MCF 10A (cell line): ENCODE results near the gene SDHAF1. TPM values are rescaled to one million over a fixed set of nuclear protein-coding genes. Genes with fewer than 3 reads are reported as not detected.

Experiments used
- BruUV-seq: library from RNA; stranded (reverse); fragments of 400-500 nt; replicated peaks from 2 replicates; lab custom pipeline; 2021; lab: Mats Ljungman, UMichigan
- CTCF ChIA-PET: fragments of 300-600 bp; sonication (Branson Sonifier 250); formaldehyde crosslinking; extraction: SDS; loops from one replicate; lab custom pipeline; 2021; ENCODE audit warnings: antibody characterized with exemption, inconsistent platforms; lab: Yijun Ruan, JAX
- POLR2A ChIA-PET: fragments of 300-600, 350-650 bp; sonication (Branson Sonifier 250); formaldehyde crosslinking; extraction: SDS; loops from one replicate; lab custom pipeline; 2020; ENCODE audit warnings: antibody characterized with exemption, inconsistent platforms; lab: Yijun Ruan, JAX
- DNase-seq: peaks from one replicate; pipeline ENCODE4 v3.0.0-alpha.2; 2018; ENCODE audit not compliant: unreplicated experiment
- H3K27ac Mint-ChIP-seq: one replicate; pipeline ENCODE4 v1.8.0; 2022; ENCODE audit warnings: mild to moderate bottlenecking, low read depth, mixed read lengths; ENCODE audit not compliant: unreplicated experiment
- H3K27me3 Mint-ChIP-seq: one replicate; pipeline ENCODE4 v1.8.0; 2022; ENCODE audit warnings: mixed read lengths; ENCODE audit not compliant: insufficient read depth, unreplicated experiment
- H3K36me3 Mint-ChIP-seq: one replicate; pipeline ENCODE4 v1.8.0; 2022; ENCODE audit warnings: mild to moderate bottlenecking, moderate library complexity, mixed read lengths; ENCODE audit not compliant: insufficient read depth, unreplicated experiment
- H3K4me1 Mint-ChIP-seq: one replicate; pipeline ENCODE4 v1.8.0; 2022; ENCODE audit warnings: mixed read lengths; ENCODE audit not compliant: insufficient read depth, unreplicated experiment
- H3K4me3 Mint-ChIP-seq: one replicate; pipeline ENCODE4 v1.8.0; 2022; ENCODE audit warnings: mild to moderate bottlenecking, moderate library complexity, mixed read lengths; ENCODE audit not compliant: unreplicated experiment
- H3K9me3 Mint-ChIP-seq: one replicate; pipeline ENCODE4 v1.8.0; 2022; ENCODE audit warnings: mixed read lengths; ENCODE audit not compliant: unreplicated experiment
- CTCF ChIP-seq: fragments of 200-600 bp; IDR thresholded peaks from one replicate; pipeline ENCODE4 v1.8.0; 2022; ENCODE audit warnings: antibody characterized with exemption, mild to moderate bottlenecking; ENCODE audit not compliant: unreplicated experiment
- intact Hi-C: fragments of 100-400 bp; cut with micrococcal nuclease; formaldehyde crosslinking; loops from 2 replicates; pipeline ENCODE4 v1.14.1; 2022
- total RNA-seq: library from RNA; stranded (reverse); gene quantifications from 2 replicates; pipeline ENCODE4 v1.2.3, GENCODE V29; 2022

SDHAF1 gene
- total RNA-seq, 1 experiment from 2014 or later = 14.4 TPM

- no peak overlapping the region for H3K27ac Mint-ChIP-seq
- peaks cover 1% of the 10 kb centered on the region for H3K36me3 Mint-ChIP-seq
- intact Hi-C loops = no loop called here
- TF ChIP-seq CTCF = no peak
- H3K4me3 Mint-ChIP-seq = no peak overlapping the region
- H3K9me3 Mint-ChIP-seq = no peaks in the 10 kb centered on the region
- ChIA-PET POLR2A (no interaction called here), CTCF (no interaction called here)
- H3K4me1 Mint-ChIP-seq = peaks cover 10% of the 10 kb centered on the region
- no TSS peak for BruUV-seq
- DNase-seq = no peak
- H3K27me3 Mint-ChIP-seq = no peaks in the 10 kb centered on the region
These were observed 12.0 kb downstream of the SDHAF1 start for GRCh38 chr19:36006955-36007354.

GRCh38 chr19:36008336-36008978 lies 13.5 kb downstream of the SDHAF1 start, which contains the start of gene SYNE4:
Gene SYNE4 (minus strand): TSS chr19:36008813. CDS start chr19:36008681, 132 bp downstream.
- ChIA-PET CTCF (interaction anchor here (0.5 kb wide), 1 partner anchor 45 kb away, joined by 4 read pairs; no protein-coding TSS in a partner anchor), POLR2A (interaction anchor here (0.9 to 1.9 kb wide), 4 partner anchors 12 to 106 kb away, joined by 3 to 10 read pairs (median 5); partner anchors contain the start of genes THAP8 and WDR62)
- peak; percentile 47 for DNase-seq
- no peak for TF ChIP-seq CTCF
- H3K36me3 Mint-ChIP-seq = no peaks in the 10 kb centered on the region
- no peaks in the 10 kb centered on the region for H3K27me3 Mint-ChIP-seq
- intact Hi-C loops = no loop called here
- no TSS peak for BruUV-seq
- peaks cover 13% of the 10 kb centered on the region for H3K4me1 Mint-ChIP-seq
- no peaks in the 10 kb centered on the region for H3K9me3 Mint-ChIP-seq
- H3K27ac Mint-ChIP-seq = peak within 1 kb of the TSS; percentile 49
- peak within 1 kb of the TSS; percentile 74 for H3K4me3 Mint-ChIP-seq

- peaks cover 20% of the 10 kb centered on the region for H3K4me1 Mint-ChIP-seq
- TF ChIP-seq CTCF = no peak
- no peaks in the 10 kb centered on the region for H3K27me3 Mint-ChIP-seq
- CTCF ChIA-PET = no interaction called here
- intact Hi-C loops = no loop called here
- no peaks in the 10 kb centered on the region for H3K9me3 Mint-ChIP-seq
- POLR2A ChIA-PET = interaction anchor here (0.6 to 1.9 kb wide), 4 partner anchors 12 to 165 kb away, joined by 3 to 10 read pairs (median 6); partner anchors contain the start of genes THAP8 and WDR62
- H3K36me3 Mint-ChIP-seq = no peaks in the 10 kb centered on the region
- peak overlapping the region; percentile 49 for H3K27ac Mint-ChIP-seq
- peak; percentile 60 for DNase-seq
- H3K4me3 Mint-ChIP-seq = peak overlapping the region; percentile 74
- BruUV-seq = no TSS peak
These were observed 14.2 kb downstream of the SDHAF1 start for GRCh38 chr19:36009220-36009619.

GRCh38 chr19:36009633-36010379 lies 14.8 kb downstream of the SDHAF1 start:
- POLR2A ChIA-PET = interaction anchor here (0.6 to 1.9 kb wide), 4 partner anchors 13 to 166 kb away, joined by 3 to 10 read pairs (median 6); partner anchors contain the start of genes THAP8 and WDR62
- intact Hi-C loops = no loop called here
- no peaks in the 10 kb centered on the region for H3K9me3 Mint-ChIP-seq
- peak overlapping the region; percentile 49 for H3K27ac Mint-ChIP-seq
- TF ChIP-seq CTCF = no peak
- peak overlapping the region; percentile 74 for H3K4me3 Mint-ChIP-seq
- H3K27me3 Mint-ChIP-seq = no peaks in the 10 kb centered on the region
- peaks cover 26% of the 10 kb centered on the region for H3K4me1 Mint-ChIP-seq
- DNase-seq = no peak
- H3K36me3 Mint-ChIP-seq = no peaks in the 10 kb centered on the region
- CTCF ChIA-PET = no interaction called here
- BruUV-seq = no TSS peak
